ENCODE measurements around the gene ZNF140. TPM values are rescaled to one million over a fixed set of nuclear protein-coding genes. Genes with fewer than 3 reads are reported as not detected.

The ZNF140 gene
- total RNA-seq, 1 experiment from 2014 or later = 21.7 TPM

GRCh38 chr12:133037207-133038005 lies 43.3 kb upstream of the ZNF140 start, which contains the start of gene ZNF84:
ZNF84 (plus strand) TSS chr12:133037509; CDS start chr12:133041468, 3,959 bp downstream.
- H3K4me2 ChIP-seq (ENCODE audit: insufficient read depth, insufficient read length, low read length) = peak within 1 kb of the TSS; percentile 34
- peak within 1 kb of the TSS; percentile 84 for H4K5ac ChIP-seq (ENCODE audit: insufficient read length, low read depth, low read length)
- no peaks in the 10 kb centered on the region for H3K23me2 ChIP-seq (ENCODE audit: insufficient read length, low read depth, low read length, poor library complexity, severe bottlenecking)
- no peak within 1 kb of the TSS for H2AFZ ChIP-seq (ENCODE audit: low read length)
- no peak within 1 kb of the TSS for H2BK5ac ChIP-seq (ENCODE audit: insufficient read length, low read length)
- Mint-ChIP-seq H3K9me3 (peaks cover 56 to 74% of the 10 kb centered on the region in 2 experiments), H3K36me3 (ENCODE audit: insufficient read depth in 1 of 3, low read depth in 3 of 3) (peaks cover 34 to 53% (median 44%) of the 10 kb centered on the region in 3 experiments), H3K27me3 (ENCODE audit: low read depth) (peaks cover 17% of the 10 kb centered on the region), H3K4me3 (peak within 1 kb of the TSS; percentile 85 to 97), H3K4me1 (no peaks in the 10 kb centered on the region; a peak in 1 of 4 replicates), H3K27ac (peak within 1 kb of the TSS; percentile 99 to 100 (median 99))
- H3K27me3 ChIP-seq (ENCODE audit: insufficient read depth, low read length) = no peaks in the 10 kb centered on the region
- H2BK15ac ChIP-seq (ENCODE audit: low read depth, low read length) = no peak within 1 kb of the TSS
- H3K18ac ChIP-seq (ENCODE audit: insufficient read length, low read depth, low read length) = peak within 1 kb of the TSS; percentile 100
- no peak within 1 kb of the TSS; the same call in 1 of the 2 replicates for H3K4ac ChIP-seq (ENCODE audit: low read depth, low read length)
- H2AK5ac ChIP-seq (ENCODE audit: insufficient read length, low read length) = no peak within 1 kb of the TSS
- H3K14ac ChIP-seq (ENCODE audit: insufficient read depth, low read length) = peak within 1 kb of the TSS; percentile 98
- no peak within 1 kb of the TSS for H2BK20ac ChIP-seq (ENCODE audit: low read depth, low read length, poor library complexity, severe bottlenecking)
- no CpG with 5 or more reads among the region's 103 CpGs for WGBS (ENCODE audit: extremely low coverage, insufficient read length, low lambda C conversion rate)
- H4K8ac ChIP-seq (replicated peaks; ENCODE audit: insufficient read length, low read depth, low read length) = no peak within 1 kb of the TSS
- H3K9me3 ChIP-seq (ENCODE audit: control insufficient read depth, low read depth, low read length) = peaks cover 22% of the 10 kb centered on the region
- H3K79me1 ChIP-seq (ENCODE audit: insufficient read depth, low read depth, low read length, poor library complexity, severe bottlenecking) = no peaks in the 10 kb centered on the region
- no peak within 1 kb of the TSS for H2BK120ac ChIP-seq (ENCODE audit: low read depth, low read length, poor library complexity, severe bottlenecking)
- H3K23ac ChIP-seq (ENCODE audit: insufficient read length, low read depth, low read length) = no peak within 1 kb of the TSS
- TF ChIP-seq CTCF (conservative IDR thresholded peaks at IDR 0.05) = no peak
- H3K9ac ChIP-seq (ENCODE audit: extremely low read depth, insufficient read length, low read length) = peak within 1 kb of the TSS; percentile 93
- H4K20me1 ChIP-seq (ENCODE audit: control insufficient read depth, insufficient read depth, insufficient read length) = no peaks in the 10 kb centered on the region
- H4K91ac ChIP-seq (ENCODE audit: insufficient read length, low read depth, low read length) = no peak within 1 kb of the TSS
- peaks cover 12% of the 10 kb centered on the region; the same call in 1 of the 2 replicates for H3K79me2 ChIP-seq (ENCODE audit: insufficient read depth, low read length)
- peak; percentile 96 for DNase-seq
- H3K56ac ChIP-seq (ENCODE audit: insufficient read length, low read depth, low read length) = no peak within 1 kb of the TSS
- no peak within 1 kb of the TSS for H2BK12ac ChIP-seq (ENCODE audit: insufficient read length, low read depth, low read length)
- peak within 1 kb of the TSS; percentile 86 for H3T11ph ChIP-seq (ENCODE audit: low read length)
- H3K4me1 ChIP-seq (ENCODE audit: insufficient read depth, low read length) = no peaks in the 10 kb centered on the region
- peak within 1 kb of the TSS; percentile 46 for H3K27ac ChIP-seq (ENCODE audit: insufficient read length, low read depth, low read length)

All from H9 (cell line).